HG02623 (cell line): Measurements from ENCODE around the gene HUNK.

Experiments used
- ATAC-seq: cut with Tn5 transposase; IDR thresholded peaks from one replicate; pipeline ENCODE4 v1.9.1; 2021; ENCODE audit warnings: moderate library complexity; ENCODE audit not compliant: unreplicated experiment

The HUNK gene

DNA sequence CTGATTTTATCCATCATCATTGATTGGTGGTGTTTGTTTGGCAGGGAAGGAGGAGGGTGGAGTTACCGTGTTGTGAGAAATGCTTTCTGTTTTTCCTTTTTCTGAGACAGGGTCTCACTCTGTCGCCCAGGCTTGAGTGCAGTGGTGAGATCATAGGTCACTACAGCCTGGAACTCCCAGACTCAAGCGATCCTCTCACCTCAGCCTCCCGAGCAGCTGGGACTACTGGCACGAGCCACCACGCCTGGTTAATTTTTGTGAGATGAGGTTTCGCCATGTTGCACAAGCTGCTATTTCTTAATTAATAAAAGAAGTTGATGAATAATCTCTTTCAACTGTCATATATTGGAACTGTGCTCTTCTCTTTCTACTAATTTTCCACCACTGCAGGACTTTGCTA lies 44.3 kb downstream of the HUNK start:
- no peak for ATAC-seq

DNA sequence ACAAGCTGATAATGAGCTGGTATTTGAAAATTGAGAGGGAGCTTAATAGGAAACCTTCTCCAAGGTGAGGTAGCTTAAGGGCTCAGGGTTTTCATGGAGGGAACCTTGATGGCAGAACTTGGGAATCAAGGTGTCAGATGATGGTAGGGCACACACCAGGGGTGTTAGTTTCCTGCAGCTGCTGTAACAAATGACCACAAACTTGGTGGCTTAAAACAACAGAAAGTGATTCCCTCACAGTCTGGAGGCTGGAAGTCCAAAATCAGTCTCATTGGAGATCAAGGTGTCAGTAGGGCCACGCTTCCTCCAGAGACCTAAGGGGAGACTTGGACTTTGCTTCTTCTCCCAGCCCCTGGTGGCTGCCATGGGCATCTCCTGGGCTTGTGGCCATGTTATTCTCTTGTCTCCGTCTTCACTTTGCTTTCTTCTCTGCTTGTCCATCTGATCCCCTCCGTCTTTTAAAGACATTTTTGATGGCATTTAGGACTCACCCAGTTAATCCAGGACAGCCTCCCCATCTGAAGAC lies 45.5 kb downstream of the HUNK start:
- no peak for ATAC-seq

DNA sequence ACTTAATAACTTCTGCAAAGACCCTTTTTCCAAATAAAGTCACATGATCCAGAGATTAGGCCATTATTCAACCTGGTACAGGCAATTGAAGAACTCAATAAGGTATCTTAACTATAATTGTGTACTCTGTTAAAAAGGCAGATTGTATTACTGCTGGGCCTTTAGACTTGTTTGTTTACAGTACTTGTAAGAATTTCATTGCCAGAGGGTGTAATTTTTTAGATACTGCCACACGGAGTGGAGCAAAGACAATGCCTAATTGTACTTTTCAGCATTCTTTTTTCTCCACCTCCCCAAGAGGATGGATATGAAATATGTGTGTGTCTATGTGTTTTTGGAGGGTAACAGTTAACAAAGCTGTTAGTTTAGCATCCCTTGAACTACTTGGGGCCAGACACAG lies 47.5 kb downstream of the HUNK start:
- no peak for ATAC-seq

DNA sequence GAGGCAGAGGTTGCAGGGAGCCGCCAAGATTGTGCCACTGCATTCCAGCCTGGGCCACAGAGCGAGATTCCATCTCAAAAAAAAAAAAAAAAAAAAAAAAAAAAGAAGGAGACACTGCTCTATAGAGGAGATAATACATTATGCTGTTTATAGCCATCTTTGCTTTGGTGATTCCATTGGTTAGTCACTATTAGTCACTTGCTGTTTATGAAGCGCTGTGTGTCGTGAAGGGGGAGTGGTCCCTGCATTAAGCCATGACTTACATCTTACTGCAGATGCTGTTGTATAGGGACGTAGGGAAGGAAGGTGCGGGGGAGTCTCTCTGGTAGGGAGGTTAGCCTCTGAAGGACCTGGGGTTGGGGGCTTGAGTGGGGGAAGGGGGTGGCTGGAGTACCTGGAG lies 48.3 kb downstream of the HUNK start:
- no peak for ATAC-seq

DNA sequence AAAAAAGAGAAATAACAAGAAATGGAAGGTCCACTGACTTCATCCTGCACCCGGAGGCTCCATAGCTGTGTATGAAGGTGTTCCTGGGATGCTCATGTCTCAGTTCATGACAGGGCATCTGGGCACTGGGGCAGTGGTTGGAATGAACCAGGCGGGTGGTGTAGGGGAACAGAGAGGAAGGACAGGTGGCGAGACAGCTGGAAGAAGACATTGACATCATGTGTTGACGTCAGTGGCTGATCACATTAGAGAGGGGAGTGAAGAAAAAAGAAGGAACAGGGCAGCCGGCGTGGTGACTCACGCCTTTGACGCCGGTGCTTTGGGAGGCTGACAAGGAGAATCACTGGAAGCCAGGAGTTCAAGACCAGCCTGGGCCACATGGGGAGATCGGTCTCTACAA lies 50.1 kb downstream of the HUNK start:
- no peak for ATAC-seq

DNA sequence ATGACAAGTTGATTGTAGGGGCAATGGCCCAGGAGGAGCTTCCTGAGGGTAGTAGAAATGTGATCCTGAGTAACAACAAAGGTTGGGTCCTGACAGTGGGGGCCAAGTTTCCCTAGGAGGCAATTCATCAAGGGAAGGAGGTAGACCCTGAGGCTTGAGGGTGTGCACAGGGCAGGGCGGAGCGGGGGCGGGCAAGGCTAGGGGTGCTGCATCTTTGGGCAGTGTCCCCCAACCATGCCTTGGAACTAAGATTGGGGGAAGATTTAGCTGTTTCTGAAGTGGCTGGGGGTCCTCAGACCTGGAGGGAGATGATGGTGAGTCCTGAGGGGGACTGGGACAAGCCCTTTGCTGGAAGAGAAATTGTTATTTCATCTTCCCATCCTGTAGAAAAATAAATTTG lies 50.9 kb downstream of the HUNK start:
- no peak for ATAC-seq

DNA sequence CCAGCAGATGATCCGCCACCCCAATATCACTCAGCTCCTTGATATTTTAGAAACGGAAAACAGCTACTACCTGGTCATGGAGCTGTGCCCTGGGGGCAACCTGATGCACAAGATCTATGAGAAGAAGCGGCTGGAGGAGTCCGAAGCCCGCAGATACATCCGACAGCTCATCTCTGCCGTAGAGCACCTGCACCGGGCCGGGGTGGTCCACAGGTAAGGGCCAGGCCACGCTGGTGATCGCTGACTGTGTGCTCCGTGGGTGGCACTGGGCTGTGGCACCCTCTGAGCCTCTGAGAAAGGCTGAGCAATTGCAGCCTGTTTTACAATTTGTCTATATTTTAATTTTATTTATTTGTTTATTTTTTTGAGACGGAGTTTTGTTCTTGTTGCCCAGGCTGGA lies 51.7 kb downstream of the HUNK start:
- ATAC-seq = no peak

DNA sequence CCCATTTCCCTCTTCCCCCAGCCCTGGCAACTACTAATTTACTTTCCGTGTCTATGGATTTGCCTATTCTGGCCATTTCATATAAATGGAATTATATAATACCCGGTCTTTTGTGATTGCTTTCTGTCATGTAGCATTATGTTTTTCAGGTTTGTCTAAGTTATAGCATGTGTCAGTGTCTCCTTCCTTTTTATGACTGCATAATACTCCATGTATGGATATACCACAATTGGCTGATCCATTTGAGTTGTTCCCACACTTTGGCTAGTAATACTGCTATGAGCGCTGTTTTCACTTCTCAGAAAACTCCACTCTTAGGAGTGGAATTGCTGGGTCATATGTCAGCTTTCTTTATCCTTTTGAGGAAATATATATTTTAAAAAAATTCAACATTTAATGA lies 53.7 kb downstream of the HUNK start:
- no peak for ATAC-seq

DNA sequence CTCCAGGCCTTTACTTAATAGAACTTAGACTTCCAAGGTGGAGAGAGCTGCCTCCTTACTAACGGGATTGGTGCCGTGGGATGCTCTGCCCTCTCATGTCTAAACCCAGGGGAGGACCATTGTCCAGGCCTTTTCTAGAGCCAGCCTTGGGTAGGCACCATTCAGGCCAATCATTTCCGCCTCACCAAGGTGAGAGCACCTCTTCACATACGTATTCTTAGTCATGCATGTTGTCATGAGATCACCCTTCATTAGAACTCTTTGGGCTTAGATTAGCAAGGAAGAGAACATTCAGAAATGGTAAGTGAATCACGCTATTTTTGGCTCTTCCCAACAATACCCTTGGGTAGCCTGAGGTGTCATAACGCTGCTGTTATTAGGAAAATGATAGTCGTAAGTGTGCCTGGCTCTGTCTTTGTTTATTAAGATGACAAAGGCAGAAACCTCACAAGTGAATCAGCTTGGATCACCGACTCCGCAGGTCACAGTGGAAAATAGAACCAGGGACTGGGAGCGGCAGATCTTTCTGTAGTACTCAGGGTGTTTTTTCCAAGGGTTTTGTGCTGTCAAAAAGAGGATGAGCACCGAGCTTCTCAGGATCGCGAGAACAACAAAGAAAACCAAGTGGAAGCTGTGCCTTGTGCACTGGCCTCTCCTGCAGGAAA lies 55.0 kb downstream of the HUNK start:
- no peak for ATAC-seq

DNA sequence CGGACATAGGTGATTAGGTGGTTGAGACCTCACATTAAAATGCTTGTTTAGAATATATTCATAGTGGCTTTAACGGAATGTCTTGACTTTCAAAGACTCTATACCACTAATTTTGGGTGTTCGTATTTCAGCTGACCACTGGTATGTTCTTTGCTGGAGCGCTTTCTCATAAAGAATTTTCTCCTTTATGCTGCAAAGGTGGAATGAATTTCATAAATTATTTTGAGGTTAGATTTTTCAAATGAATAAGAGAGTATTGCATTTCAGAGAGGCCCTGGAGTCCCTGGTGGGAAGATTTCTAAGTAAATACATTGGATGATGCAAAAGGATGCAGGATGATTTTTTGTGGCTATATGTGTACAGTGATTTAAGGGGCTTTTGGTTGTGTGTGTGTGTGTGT lies 55.8 kb downstream of the HUNK start:
- ATAC-seq = no peak

DNA sequence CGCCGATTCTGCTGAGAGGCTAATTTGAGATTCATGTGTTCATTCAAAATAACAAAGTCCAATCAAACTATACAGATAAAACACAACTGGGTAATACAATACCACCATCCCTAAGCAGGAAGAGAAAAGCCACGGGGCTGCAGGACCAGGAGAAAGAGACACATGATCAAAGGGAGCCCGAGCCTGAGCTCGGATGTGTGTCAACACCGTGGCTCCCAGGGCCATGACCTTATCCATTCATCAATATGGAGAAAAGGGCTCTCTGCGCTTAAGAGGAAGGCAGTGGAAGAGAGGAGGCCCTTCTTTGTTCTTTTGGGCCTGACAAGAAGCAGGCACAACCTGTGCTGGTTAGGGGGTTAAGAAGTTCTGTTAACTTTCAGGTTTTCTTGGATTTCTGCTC lies 56.7 kb downstream of the HUNK start:
- no peak for ATAC-seq

DNA sequence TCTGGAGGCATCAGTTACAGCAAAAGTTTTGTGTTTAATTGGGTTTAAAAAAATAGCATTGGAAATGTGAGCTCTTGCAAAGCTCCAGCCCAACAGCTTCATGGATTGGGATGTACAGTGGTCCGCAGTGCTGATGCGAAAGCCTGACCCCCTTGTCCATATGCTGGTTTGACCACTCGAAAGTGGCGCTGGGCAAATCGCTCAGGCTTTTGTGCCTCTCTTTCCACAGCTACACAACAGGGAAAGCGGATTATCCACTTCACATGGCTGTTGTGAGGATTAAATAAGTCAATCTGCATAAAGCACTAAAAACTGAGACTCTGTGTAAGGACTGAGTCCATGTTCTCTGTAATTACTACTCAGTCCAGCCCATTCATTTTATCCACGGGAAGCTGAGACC lies 57.2 kb downstream of the HUNK start:
- no peak for ATAC-seq

DNA sequence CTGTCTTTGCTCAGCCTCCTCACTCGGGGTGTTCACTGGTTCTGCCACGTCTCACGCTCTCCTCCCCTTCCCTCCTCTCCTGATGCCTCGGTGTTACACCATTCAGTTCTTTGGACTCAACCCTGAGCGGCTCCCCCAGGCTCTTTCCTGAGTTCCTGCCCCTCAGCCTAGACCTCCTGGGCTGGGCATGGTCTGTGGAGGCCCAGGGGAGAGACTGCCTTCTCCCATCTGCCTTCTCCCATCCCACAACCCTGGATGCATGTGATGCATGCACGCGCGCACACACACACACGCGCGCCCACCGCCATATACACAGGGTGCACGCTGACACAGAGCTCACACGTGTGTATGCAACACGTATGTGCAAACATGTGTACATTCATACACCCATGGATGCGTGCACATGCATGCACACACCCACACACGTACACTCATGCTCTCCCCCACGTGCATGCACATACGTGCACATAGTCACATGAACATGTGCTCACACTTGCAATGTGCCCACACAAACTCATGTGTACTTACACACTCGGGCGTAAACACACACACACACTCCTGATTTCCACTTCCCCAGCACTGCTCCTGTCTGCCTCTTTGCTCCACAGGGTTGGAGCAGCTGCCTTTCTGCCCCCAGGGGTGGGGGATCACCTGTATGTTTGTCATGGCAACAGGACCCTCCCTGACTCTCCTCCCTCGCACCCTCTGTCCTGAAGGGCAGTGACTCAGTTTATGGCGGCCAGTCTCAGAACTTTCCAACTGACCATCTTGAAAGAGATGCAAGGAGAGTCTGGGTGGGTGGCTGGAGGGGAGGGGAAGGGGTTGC lies 59.0 kb downstream of the HUNK start:
- ATAC-seq = no peak

DNA sequence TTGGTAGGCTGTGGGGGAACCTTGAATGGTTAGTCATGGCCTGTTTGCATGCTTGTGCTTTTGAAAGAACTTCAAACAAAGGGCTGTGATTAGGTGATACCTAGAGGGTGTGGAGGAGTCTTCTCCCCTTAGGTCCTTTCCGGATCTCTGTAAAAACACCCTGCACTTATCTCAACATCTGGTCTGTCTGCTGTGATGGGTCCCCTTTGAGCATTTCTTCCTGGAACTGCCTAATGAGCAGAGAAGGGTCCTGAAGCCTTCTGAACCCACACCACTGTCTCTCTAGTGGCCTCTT lies 59.6 kb downstream of the HUNK start:
- ATAC-seq = no peak

DNA sequence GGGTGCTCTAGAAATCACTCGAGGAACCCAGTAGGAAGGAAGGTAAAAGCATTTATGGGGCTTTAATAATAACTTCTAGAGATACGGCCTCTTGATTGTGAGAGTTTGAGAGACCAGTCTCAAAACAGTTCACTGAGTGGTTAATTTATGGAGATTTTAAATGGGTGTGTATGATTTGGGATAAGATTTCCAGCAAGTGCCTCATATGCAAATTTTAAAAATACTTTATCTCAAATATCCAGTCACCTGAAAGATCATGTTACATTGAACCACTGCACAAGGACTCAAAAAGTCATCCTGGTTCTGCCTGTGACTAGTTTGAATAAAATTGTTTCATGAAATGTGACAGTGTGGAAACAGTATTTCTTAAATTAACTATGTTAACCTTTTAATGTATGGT lies 64.5 kb downstream of the HUNK start:
- no peak for ATAC-seq

DNA sequence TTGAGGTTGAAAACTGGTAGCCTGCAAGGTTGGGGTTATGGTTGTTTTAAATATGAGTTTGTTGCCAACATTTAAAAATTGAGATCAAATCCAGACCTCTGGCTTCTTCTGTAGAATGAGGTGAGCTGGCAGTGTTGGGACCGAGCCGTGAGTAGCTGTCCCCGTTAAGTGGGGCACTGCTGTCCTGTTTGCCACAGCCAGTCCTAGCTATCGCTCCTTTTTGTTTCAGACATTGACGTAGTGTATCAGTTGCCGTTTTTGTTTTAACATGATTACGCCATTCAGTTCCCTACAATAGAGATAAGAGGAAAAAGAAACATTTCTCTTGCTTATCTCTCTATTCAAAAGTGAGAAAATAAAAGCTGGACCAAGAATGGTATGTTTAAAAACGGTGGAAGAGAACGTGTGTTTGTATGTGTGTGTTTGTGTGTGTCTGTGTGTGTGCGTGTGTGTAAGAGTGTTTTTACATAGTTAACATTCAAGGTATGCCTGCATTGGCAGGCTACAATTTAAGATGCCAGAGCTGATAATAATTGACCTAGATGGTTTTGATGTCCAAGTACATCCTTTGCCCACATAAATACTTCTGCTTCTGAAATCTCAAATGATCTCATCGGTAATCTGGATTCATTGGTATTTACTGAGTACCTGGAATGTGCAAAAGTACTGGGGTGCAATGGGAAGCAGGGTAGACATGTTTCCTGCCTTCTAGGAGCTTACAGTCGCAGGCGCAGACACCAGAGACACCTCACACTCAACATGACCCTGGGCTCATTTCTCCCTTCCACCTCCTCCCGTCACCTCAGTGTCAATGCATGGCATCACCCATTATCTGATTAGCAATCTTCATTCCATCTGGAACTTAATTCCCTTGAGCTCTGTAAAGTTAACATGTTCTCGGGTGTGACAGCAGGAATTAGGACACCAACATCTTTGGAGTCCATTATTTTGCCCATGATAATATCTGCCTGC lies 65.8 kb downstream of the HUNK start:
- ATAC-seq = no peak

DNA sequence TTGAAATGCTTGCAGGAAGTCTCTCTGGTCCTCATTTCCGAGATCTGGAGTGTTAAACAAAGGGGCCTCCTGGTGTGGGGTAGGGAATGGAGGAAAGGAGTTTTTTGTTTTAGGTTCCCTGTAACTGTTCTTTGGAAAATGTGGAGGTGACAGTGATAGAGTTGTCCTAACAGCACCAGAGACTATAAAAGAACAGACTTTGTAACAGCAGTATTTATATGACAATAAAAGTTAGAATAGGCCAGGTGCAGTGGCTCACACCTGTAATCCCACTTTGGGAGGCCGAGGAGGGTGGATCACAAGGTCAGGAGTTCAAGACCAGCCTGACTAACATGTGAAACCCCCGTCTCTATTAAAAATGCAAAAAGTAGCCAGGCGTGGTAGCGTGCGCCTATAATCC lies 68.9 kb downstream of the HUNK start:
- no peak for ATAC-seq

DNA sequence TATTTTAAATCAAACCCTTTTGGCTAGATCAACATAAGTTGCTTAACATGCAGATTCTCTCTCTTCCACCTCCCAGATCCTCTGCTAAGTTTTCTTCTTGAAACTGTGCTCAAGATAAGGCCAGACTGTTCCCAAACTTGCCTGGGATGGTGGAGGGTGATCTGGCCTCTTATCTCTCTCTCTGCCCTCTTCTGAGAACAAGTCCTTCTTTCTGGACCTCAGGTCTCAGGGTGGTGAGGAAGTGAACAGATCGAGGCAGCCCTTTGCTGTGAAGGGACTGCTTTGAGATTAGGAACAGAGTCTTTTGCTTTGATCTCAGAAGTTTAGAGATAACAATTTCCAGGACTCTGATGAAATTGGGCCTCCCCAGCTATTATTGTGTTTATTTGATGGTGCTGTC lies 70.7 kb downstream of the HUNK start:
- ATAC-seq = no peak

DNA sequence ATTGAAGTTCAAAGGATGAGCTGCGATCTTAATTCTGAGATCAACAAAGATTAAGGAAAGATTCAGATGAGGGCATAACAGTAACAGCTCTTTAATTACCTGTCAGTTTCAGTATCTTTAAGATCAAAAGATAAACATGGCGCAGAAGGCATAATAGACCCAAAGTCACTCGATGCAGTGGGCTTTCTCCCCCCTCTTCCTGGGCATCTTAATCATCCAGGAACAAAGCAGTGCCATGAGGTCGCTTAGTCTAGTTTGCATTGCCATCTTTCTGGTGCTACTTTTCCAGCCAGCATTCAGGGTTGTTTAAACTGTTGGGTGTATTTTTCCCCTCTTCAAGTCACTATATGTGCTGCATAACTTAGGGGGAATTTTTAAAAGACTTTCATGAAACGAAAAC lies 72.3 kb downstream of the HUNK start:
- no peak for ATAC-seq

DNA sequence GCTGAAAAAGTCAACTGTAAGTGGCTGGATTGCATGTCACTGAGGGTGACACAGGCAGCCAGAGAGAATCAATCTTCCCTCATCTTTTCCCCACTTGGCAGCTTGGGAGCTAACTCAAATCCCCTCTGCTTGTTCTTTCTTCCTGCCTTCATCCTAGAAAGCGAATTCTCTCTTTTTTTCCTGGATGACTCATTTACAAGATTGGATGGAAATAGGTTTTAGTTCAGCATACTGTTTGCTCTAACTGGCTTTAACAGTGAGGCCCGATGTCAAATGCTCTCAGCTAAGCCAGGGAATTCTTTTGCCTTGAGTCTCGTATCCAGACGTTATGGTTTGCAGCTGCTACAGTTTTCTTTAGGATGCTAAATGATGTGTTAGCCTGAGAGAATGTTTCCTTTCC lies 72.7 kb downstream of the HUNK start:
- no peak for ATAC-seq

DNA sequence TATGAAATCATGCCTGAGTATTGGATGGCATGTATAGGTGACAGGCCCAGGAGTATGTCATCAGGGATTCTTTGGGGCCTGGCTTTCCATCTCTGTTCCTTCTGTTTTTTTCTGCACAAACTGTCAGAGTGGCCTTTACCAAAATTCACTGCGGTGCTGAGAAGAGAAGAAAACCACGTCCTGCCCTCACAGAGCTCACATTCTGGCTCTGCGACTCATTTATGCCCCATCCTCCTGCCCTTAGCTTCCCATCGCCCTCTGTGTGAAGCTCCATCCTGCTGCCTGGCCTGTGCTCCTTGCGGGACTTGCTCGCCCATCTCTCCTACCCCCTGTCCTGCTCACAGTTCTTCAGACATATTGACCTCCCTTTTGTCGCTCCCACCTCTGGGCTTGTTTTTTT lies 73.4 kb downstream of the HUNK start:
- no peak for ATAC-seq
